Ovary (tissue), 9 donors: ENCODE data around the gene PRKG2. TPM values are rescaled to one million over a fixed set of nuclear protein-coding genes. Genes with fewer than 3 reads are reported as not detected.

Source experiments
- DNase-seq, 5 donors: peaks; one replicate each; pipeline ENCODE4 v3.0.0-alpha.2; 2019 to 2020
- H3K27ac ChIP-seq, 2 donors: fragments of 200-600 bp; one replicate each; pipeline versions ENCODE4 v1.5.1 to v1.8.0; 2019 to 2022
- H3K27me3 ChIP-seq: fragments of 200-600 bp; one replicate; pipeline ENCODE4 v1.8.0; 2022
- H3K36me3 ChIP-seq: fragments of 200-600 bp; sonication (generic); one replicate; pipeline ENCODE4 v1.5.1; 2019
- H3K4me1 ChIP-seq: one replicate; pipeline ENCODE4 v1.8.1; 2013; ENCODE audit warnings: mild to moderate bottlenecking, moderate library complexity; ENCODE audit not compliant: insufficient read depth
- H3K4me3 ChIP-seq: fragments of 200-600 bp; sonication (generic); one replicate; pipeline ENCODE4 v1.5.1; 2017
- H3K9me3 ChIP-seq, 2 donors: fragments of 200-600 bp in 1 of 2; sonication (generic) in 1 of 2; one replicate each; pipeline versions ENCODE4 v1.5.1 to v1.8.1; 2013 to 2019; ENCODE audit warnings: mild to moderate bottlenecking in 1 of 2, moderate library complexity in 1 of 2
- EP300 ChIP-seq: sonication (generic); formaldehyde crosslinking; IDR thresholded peaks from one replicate; pipeline ENCODE4 v1.6.1; 2017; ENCODE audit warnings: antibody characterized with exemption
- POLR2A ChIP-seq: fragments of 450-650 bp; IDR thresholded peaks from one replicate; pipeline ENCODE4 v1.6.1; 2017; ENCODE audit warnings: antibody characterized with exemption, mild to moderate bottlenecking, moderate library complexity
- WGBS, 3 donors: extraction: QIAGEN DNeasy Blood & Tissue Kit in 1 of 3; methylation state at CpG; one replicate each; pipeline versions ENCODE4 v1.1.5 to v1.1.7; 2013 to 2017; 5-methylcytosine and 5-hydroxymethylcytosine counted together
- intact Hi-C, 4 donors: fragments of 100-400 bp; cut with DNase I; formaldehyde crosslinking; loops; one replicate each; pipeline versions ENCODE4 v1.11.0 to v1.15.1; 2022 to 2023
- polyA plus RNA-seq, 2 donors: library from polyadenylated mRNA; stranded (reverse); fragments of 200-250 nt in 1 of 2; fragments of 350-450 nt in 1 of 2; fragmentation: Illumina TruSeq in 1 of 2; extraction: RNeasy Lipid Tissue Mini Kit (QIAGEN cat#74804) in 1 of 2; gene quantifications; one replicate each; pipeline ENCODE4 v1.2.3, GENCODE V29; 2013 to 2014
- total RNA-seq, 7 donors: library from RNA; depleted of rRNA in 2 of 7; stranded (reverse); fragments of >200 nt in 2 of 7; fragmentation: NEBNext Ultra II Directional in 3 of 7; extraction: Animal tissue kit (Norgen Biotek cat#: 25700) in 3 of 7; gene quantifications; one replicate each; pipeline versions ENCODE4 v1.1.0 to v1.2.4, GENCODE V29; 2016 to 2023
- TF ChIP-seq, protein P1 (sequence below), 3 donors: fragments of 450-650 bp in 2 of 3; fragments of 200-600 bp in 1 of 3; IDR thresholded peaks; one replicate each; pipeline versions ENCODE4 v1.5.1 to v1.8.0; 2016 to 2022; ENCODE audit warnings: antibody characterized with exemption in 3 of 3, mild to moderate bottlenecking in 1 of 3
- donor health status: DM: no; HTN: no; CAD: no; lungs with moderate emphysema.
- donor health status: DM: no; HTN: no; CAD: no.
- donor health status: Bipolar disorder and iron deficiency.
- donor health status: DM: yes; HTN: yes; CAD: no.
- donor health status: DM: no; HTN: no; CAD: no.
- donor health status: DM: yes; HTN: yes; CAD: no.

The PRKG2 gene
- total and polyA plus RNA-seq, 9 donors, result 0.08 to 0.60 (median 0.16) TPM; not detected in 3

DNA sequence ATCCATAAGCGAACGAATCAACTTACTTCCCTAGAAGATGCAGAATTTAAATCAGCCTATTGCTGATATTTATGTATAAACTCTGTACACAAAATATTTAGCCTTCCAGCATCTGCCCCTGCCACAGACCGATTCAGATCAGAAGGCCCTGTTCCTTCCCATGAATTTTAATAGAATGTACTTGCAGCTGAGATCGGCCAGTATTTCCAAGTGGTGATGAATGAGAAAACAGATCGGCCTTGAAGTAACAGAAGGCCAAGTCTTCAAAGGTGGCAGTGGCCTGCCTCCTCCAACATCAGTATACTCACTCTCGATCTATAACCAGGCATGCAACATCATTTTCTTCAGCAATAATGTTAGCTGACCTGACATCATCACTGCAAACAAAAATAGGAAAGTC is 66.4 kb downstream of the PRKG2 start:
- Histone ChIP-seq H3K9me3 (no peaks in the 10 kb centered on the region), H3K4me3 (no peak overlapping the region), H3K36me3 (no peaks in the 10 kb centered on the region), H3K27me3 (no peaks in the 10 kb centered on the region), H3K27ac (no peak overlapping the region), H3K4me1 (no peaks in the 10 kb centered on the region)
- TF ChIP-seq EP300 (no peak), POLR2A (no peak)
- TF ChIP-seq, protein P1, sequence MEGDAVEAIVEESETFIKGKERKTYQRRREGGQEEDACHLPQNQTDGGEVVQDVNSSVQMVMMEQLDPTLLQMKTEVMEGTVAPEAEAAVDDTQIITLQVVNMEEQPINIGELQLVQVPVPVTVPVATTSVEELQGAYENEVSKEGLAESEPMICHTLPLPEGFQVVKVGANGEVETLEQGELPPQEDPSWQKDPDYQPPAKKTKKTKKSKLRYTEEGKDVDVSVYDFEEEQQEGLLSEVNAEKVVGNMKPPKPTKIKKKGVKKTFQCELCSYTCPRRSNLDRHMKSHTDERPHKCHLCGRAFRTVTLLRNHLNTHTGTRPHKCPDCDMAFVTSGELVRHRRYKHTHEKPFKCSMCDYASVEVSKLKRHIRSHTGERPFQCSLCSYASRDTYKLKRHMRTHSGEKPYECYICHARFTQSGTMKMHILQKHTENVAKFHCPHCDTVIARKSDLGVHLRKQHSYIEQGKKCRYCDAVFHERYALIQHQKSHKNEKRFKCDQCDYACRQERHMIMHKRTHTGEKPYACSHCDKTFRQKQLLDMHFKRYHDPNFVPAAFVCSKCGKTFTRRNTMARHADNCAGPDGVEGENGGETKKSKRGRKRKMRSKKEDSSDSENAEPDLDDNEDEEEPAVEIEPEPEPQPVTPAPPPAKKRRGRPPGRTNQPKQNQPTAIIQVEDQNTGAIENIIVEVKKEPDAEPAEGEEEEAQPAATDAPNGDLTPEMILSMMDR (IDR thresholded peaks at IDR 0.05), result no peak
- WGBS, 3 donors, result 34 to 45% (median 38%) methylated on average over 6 of the region's 6 CpGs
- DNase-seq, result no peak
- intact Hi-C loops, result no loop called here

DNA sequence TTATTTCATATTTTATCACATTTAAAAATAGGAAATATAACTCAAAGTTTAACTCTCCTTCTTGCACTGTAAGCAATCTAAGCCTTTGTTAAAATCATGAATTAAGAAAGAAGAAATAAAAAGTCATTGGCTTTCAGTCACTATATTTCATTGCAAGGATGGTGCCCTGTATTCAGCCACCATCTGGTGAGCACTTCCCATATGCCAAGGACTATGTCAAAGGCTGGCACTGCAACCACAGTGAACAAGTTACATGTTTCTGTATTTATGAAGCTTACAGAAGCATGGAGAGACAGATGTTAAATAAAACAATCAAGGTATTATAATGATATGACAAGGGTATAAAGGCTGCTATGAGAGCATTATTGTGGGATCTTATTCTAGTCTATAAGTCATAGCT is 68.6 kb downstream of the PRKG2 start:
- intact Hi-C loops, result no loop called here
- Histone ChIP-seq H3K4me3 (no peak overlapping the region), H3K27me3 (no peaks in the 10 kb centered on the region), H3K27ac (no peak overlapping the region), H3K36me3 (no peaks in the 10 kb centered on the region), H3K9me3 (no peaks in the 10 kb centered on the region), H3K4me1 (no peaks in the 10 kb centered on the region)
- TF ChIP-seq, protein P1 (IDR thresholded peaks at IDR 0.05), result no peak
- TF ChIP-seq EP300 (no peak), POLR2A (no peak)
- DNase-seq, result no peak

DNA sequence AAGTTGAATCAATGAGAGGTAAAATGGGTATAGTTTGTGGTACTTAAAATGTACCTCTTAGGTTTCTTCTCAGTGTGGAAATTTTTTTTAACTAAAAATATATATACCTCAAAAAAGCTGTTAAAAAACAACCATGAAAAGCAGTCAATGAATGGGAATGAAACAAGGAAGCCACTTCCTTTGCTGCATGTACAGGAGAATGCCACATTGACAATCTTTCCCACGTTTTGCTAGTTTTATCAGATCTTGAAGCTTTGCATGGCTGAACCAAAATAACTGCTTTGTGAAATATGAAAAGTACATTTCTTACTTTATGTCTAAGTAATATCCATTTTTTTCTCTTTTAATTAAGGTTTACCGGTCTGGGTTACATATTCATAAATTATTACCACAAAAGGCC is 71.8 kb downstream of the PRKG2 start:
- TF ChIP-seq EP300, result no peak
- TF ChIP-seq POLR2A, result no peak
- TF ChIP-seq, protein P1 (IDR thresholded peaks at IDR 0.05), result no peak
- Histone ChIP-seq H3K9me3 (no peaks in the 10 kb centered on the region), H3K36me3 (no peaks in the 10 kb centered on the region), H3K4me1 (no peaks in the 10 kb centered on the region), H3K27me3 (no peaks in the 10 kb centered on the region), H3K4me3 (no peak overlapping the region), H3K27ac (no peak overlapping the region)
- 58 to 60% (median 59%) methylated on average over 2 of the region's 2 CpGs for WGBS, 3 donors
- DNase-seq, result no peak
- intact Hi-C loops, result no loop called here

DNA sequence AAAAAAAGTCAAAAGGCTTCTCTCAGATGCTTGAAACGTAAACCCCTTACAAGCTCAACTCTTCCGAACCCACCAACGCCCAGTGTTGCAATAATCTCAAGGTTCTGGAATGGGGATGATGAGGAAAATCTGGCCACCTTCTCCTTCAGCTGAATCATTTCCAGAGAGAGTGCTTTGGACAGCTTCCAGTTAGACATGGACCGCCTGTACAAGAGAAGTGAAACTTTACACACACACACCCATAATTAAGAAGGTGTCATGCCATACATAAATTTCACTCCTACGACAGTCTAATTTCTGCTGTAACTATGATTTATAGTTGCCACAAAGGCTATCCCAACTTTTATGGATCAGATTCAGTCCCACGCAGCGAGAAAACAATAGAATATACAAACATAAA is 72.3 kb downstream of the PRKG2 start:
- no peak for DNase-seq

More for the DNA sequence above, 72.3 kb downstream of the PRKG2 start:
- no peaks in the 10 kb centered on the region for H3K9me3 ChIP-seq
- intact Hi-C loops, result no loop called here
- H3K27ac ChIP-seq, result no peak overlapping the region
- no peak overlapping the region for H3K4me3 ChIP-seq
- H3K27me3 ChIP-seq, result no peaks in the 10 kb centered on the region
- H3K4me1 ChIP-seq, result no peaks in the 10 kb centered on the region
- H3K36me3 ChIP-seq, result no peaks in the 10 kb centered on the region
- TF ChIP-seq POLR2A, result no peak
- TF ChIP-seq, protein P1 (IDR thresholded peaks at IDR 0.05), result no peak
- no peak for TF ChIP-seq EP300
- 18 to 24% (median 20%) methylated on average over 7 of the region's 7 CpGs for WGBS, 3 donors
